HG02798 (cell line): ENCODE results near the gene DSCAML1.

Experiments
- ATAC-seq: cut with Tn5 transposase; IDR thresholded peaks from one replicate; pipeline ENCODE4 v1.9.1; 2021; ENCODE audit warnings: mild to moderate bottlenecking; ENCODE audit not compliant: unreplicated experiment, poor library complexity

DSCAML1 gene

GRCh38 chr11:117572129-117572528 is 224.9 kb downstream of the DSCAML1 start:
- ATAC-seq, result no peak

GRCh38 chr11:117570701-117571100 is 226.3 kb downstream of the DSCAML1 start:
- no peak for ATAC-seq

- no peak for ATAC-seq
Measured at GRCh38 chr11:117569911-117570310, 227.1 kb downstream of the DSCAML1 start.

DNA sequence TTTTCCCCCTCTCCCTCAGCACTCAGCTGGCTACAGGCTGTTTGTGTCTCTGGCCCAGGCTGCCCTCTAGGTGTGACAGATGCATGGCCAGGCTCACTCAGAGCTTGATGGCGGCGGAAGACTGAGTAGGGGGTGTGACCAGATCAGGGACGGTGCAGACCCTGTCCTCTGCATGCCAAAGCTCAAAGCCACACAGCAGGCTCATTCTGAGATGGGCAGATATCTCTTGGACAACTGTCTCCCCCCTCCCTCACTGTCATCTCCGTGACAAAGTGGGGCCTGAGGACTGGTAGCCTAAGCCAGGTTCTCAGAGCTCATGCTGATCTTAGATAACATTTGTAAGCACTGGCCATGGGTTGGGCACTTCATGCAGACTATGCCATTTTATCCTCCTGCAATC is 231.3 kb downstream of the DSCAML1 start:
- ATAC-seq, result no peak

- no peak for ATAC-seq
Measured at GRCh38 chr11:117564321-117564720, 232.7 kb downstream of the DSCAML1 start.

DNA sequence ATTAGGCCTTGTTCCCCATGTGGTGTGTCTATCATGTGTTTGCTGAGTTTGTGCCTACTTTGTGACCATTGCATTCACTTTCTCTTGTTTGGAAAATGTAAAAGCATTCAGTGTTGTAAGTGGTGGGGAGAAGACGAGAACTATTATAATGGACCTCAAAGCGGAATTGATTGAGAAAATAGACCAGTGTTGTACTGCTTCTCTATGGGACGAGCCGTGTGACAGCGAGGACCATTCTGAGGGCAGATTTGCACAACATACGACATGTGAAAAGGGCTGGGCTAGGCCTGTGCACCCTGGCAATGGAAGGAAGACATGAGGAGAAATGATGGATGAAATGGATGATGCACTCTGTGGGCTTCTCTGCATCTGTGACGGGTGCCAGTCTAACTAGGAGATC is 233.5 kb downstream of the DSCAML1 start:
- ATAC-seq, result no peak

- no peak for ATAC-seq
Measured at GRCh38 chr11:117562136-117562535, 234.9 kb downstream of the DSCAML1 start.

GRCh38 chr11:117560780-117561530 is 236.1 kb downstream of the DSCAML1 start:
- ATAC-seq, result no peak

- ATAC-seq, result no peak
Measured at GRCh38 chr11:117559698-117560097, 237.3 kb downstream of the DSCAML1 start.

DNA sequence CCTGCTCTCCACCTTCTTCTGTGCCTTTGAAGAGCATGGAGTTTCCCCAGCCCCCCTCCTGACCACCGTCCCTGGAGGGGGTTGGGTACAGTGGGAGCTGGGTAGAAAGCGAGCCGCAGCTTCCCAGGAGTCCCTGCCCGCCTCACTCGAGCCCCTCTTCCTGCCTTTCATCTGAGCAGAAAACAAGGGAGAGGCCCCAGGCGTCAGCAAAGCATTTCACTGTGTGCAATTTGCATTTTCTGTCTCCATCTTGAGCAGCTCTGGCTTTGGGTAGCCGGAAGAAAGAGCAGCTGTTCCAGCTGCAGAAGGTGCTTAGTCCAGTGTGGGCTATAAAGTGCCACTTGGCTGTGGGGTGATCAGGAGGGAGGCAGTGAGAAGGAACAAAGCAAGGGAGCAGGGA is 239.7 kb downstream of the DSCAML1 start:
- no peak for ATAC-seq

GRCh38 chr11:117554601-117555333 is 242.2 kb downstream of the DSCAML1 start:
- ATAC-seq, result no peak

DNA sequence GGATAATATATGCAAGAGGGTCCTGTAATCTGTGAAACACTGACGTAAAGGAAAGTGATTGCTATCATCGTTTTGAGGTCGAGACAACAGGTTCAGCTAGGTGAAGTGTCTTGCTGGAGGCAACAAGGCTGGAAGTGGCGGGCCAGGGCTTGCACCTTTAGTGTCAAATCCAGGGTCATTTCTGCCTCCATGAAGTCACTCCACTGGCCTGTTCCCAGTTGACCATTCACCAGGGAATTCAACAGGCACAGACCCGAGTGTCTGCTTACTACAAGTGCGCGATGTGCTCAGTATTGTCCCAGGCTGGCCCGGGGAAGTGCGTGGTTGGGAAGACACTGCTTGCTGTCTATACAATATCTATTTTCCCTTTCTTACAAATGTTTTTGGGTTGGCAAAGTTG is 244.4 kb downstream of the DSCAML1 start:
- no peak for ATAC-seq

- ATAC-seq, result no peak
Measured at GRCh38 chr11:117551761-117552343, 245.2 kb downstream of the DSCAML1 start.

GRCh38 chr11:117550466-117550865 is 246.6 kb downstream of the DSCAML1 start:
- no peak for ATAC-seq

DNA sequence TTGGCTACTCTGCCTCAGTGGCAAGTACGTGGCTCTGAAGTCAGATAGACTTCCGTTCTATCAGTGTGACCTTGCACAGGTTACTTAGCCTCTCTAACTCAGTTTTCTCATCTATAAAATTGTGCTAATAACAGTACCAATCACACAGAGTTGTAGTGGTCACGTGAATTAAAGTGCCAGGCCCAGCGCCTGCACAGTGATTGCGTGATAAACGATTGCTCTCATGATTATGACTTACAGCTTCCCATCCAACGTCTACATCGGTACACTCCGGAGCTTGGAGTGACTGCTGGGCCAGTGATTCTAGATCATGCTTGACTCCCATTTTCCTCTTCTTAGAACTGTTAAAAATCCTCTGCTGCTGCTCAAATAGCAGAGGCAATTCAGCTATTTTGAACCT is 247.6 kb downstream of the DSCAML1 start:
- ATAC-seq, result no peak

DNA sequence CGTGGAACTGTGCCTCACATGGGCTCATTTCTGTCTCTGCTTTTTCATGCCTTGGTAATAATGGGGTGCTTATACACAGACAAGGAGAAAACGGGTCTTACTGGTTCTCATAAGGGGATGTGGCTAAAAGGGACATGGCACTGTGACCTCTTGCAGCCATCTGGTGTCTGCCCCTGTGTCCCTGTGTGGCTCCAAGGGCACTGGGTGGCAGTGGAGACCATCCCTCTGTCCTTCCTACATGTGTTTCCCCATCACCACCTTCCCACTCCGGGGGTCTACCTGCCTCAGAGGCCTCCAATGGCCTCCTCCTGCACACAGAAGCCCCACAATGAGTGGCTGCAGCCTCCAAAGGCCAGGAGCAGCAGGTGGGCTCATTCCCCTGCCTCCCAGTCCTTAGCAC is 248.1 kb downstream of the DSCAML1 start:
- no peak for ATAC-seq

- ATAC-seq, result no peak
Measured at GRCh38 chr11:117547946-117548345, 249.1 kb downstream of the DSCAML1 start.

GRCh38 chr11:117547195-117547850 is 249.7 kb downstream of the DSCAML1 start:
- ATAC-seq, result no peak

DNA sequence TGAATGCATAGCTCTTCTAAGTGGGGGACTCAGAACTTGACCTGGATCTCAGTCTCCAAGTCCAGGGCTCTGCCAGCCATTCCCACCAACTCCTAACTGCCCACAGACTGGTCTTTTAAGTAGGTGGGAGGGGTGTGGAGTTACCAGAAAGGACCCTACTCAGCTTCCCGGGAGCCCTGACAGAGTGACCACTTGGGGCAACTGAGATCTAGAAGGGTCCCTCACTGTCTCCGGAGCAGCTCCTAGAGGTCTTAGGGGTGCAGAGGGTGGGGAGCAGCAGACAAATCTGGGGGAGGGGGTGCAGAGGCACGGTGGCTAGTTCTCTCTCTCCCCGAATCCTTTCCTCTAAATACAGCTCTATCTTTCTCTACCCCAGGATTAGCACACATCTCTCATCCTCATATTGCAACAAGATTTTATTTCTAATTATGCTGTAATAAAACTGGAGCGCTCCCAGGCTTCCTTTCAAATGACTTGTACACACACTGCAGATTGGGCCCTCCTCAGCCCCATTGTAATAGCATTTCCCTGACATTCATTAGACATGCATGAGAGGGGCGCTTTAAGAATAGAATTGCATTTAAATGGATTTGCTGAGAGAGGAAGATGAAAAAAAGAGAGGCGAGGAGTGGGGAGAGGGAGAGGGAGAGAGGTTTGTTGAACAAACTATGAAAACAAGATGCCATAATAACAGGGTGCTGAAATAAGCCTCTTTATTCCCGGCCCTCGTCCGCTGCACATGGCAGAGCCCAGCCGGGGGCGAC is 250.4 kb downstream of the DSCAML1 start:
- ATAC-seq, result no peak

GRCh38 chr11:117545706-117546105 is 251.3 kb downstream of the DSCAML1 start:
- ATAC-seq, result no peak
